ENCODE data around the gene ARHGAP24. TPM values are rescaled to one million over a fixed set of nuclear protein-coding genes. Genes with fewer than 3 reads are reported as not detected.
A peak's percentile ranks its signal among the peaks of the same experiment; 100 is the strongest.
"Not testable (repeated sequence)": the region's sequence is repeated elsewhere in the genome, so short reads cannot be mapped to it uniquely, and the experiment has no call there.

The ARHGAP24 gene
- total RNA-seq, 1 experiment from 2014 or later = 1.5 TPM

- Histone ChIP-seq H3K27me3 (no peaks in the 10 kb centered on the region), H3K4me3 (no peak overlapping the region), H3K9me3 (no peaks in the 10 kb centered on the region), H3K36me3 (no peaks in the 10 kb centered on the region)
- no peak for DNase-seq
Observed at GRCh38 chr4:85650908-85651307, 176.0 kb downstream of the ARHGAP24 start.

GRCh38 chr4:85656759-85657505 lies 182.0 kb downstream of the ARHGAP24 start:
- H3K9me3 ChIP-seq = no peaks in the 10 kb centered on the region
- DNase-seq = no peak
- H3K36me3 ChIP-seq = no peaks in the 10 kb centered on the region
- no peak overlapping the region for H3K4me3 ChIP-seq
- no peaks in the 10 kb centered on the region for H3K27me3 ChIP-seq

GRCh38 chr4:85658766-85659439 lies 184.0 kb downstream of the ARHGAP24 start:
- H3K36me3 ChIP-seq = no peaks in the 10 kb centered on the region
- DNase-seq = no peak
- H3K9me3 ChIP-seq = no peaks in the 10 kb centered on the region
- H3K27me3 ChIP-seq = no peaks in the 10 kb centered on the region
- H3K4me3 ChIP-seq = no peak overlapping the region

- no peaks in the 10 kb centered on the region for H3K36me3 ChIP-seq
Observed at GRCh38 chr4:85659610-85660218, 184.8 kb downstream of the ARHGAP24 start.

GRCh38 chr4:85666625-85667024 lies 191.7 kb downstream of the ARHGAP24 start:
- not testable (repeated sequence) for H3K36me3 ChIP-seq, DNase-seq, H3K27me3 ChIP-seq, H3K9me3 ChIP-seq, H3K4me3 ChIP-seq

More at GRCh38 chr4:85659610-85660218, 184.8 kb downstream of the ARHGAP24 start:
- Histone ChIP-seq H3K9me3 (no peaks in the 10 kb centered on the region), H3K4me3 (no peak overlapping the region), H3K27me3 (no peaks in the 10 kb centered on the region)
- DNase-seq = no peak

- Histone ChIP-seq H3K36me3 (no peaks in the 10 kb centered on the region), H3K9me3 (no peaks in the 10 kb centered on the region), H3K27me3 (no peaks in the 10 kb centered on the region), H3K4me3 (no peak overlapping the region)
- no peak for DNase-seq
Observed at GRCh38 chr4:85669204-85669603, 194.3 kb downstream of the ARHGAP24 start.

- Histone ChIP-seq H3K9me3 (no peaks in the 10 kb centered on the region), H3K27me3 (no peaks in the 10 kb centered on the region), H3K36me3 (no peaks in the 10 kb centered on the region), H3K4me3 (no peak overlapping the region)
- no peak for DNase-seq
Observed at GRCh38 chr4:85669992-85670548, 195.1 kb downstream of the ARHGAP24 start.

- no peak for DNase-seq
- Histone ChIP-seq H3K4me3 (no peak overlapping the region), H3K36me3 (no peaks in the 10 kb centered on the region), H3K27me3 (no peaks in the 10 kb centered on the region), H3K9me3 (no peaks in the 10 kb centered on the region)
Observed at GRCh38 chr4:85671120-85671519, 196.2 kb downstream of the ARHGAP24 start.

GRCh38 chr4:85672116-85672515 lies 197.2 kb downstream of the ARHGAP24 start:
- Histone ChIP-seq H3K9me3 (no peaks in the 10 kb centered on the region), H3K27me3 (no peaks in the 10 kb centered on the region), H3K4me3 (no peak overlapping the region), H3K36me3 (no peaks in the 10 kb centered on the region)
- DNase-seq = no peak

GRCh38 chr4:85672959-85673358 lies 198.0 kb downstream of the ARHGAP24 start:
- no peak for DNase-seq
- Histone ChIP-seq H3K4me3 (no peak overlapping the region), H3K27me3 (no peaks in the 10 kb centered on the region), H3K36me3 (no peaks in the 10 kb centered on the region), H3K9me3 (no peaks in the 10 kb centered on the region)

GRCh38 chr4:85673540-85673939 lies 198.6 kb downstream of the ARHGAP24 start:
- H3K36me3 ChIP-seq = no peaks in the 10 kb centered on the region

GRCh38 chr4:85675076-85676049 lies 200.4 kb downstream of the ARHGAP24 start:
- Histone ChIP-seq H3K4me3 (no peak overlapping the region), H3K36me3 (no peaks in the 10 kb centered on the region), H3K27me3 (no peaks in the 10 kb centered on the region), H3K9me3 (no peaks in the 10 kb centered on the region; the same call in 1 of the 2 replicates)
- DNase-seq = no peak

More at GRCh38 chr4:85673540-85673939, 198.6 kb downstream of the ARHGAP24 start:
- Histone ChIP-seq H3K4me3 (no peak overlapping the region), H3K9me3 (no peaks in the 10 kb centered on the region; the same call in 1 of the 2 replicates), H3K27me3 (no peaks in the 10 kb centered on the region)
- no peak for DNase-seq

GRCh38 chr4:85676050-85676425 lies 201.1 kb downstream of the ARHGAP24 start:
- Histone ChIP-seq H3K9me3 (no peaks in the 10 kb centered on the region; the same call in 1 of the 2 replicates), H3K27me3 (no peaks in the 10 kb centered on the region), H3K4me3 (no peak overlapping the region), H3K36me3 (no peaks in the 10 kb centered on the region)
- no peak for DNase-seq

GRCh38 chr4:85676850-85677590 lies 202.1 kb downstream of the ARHGAP24 start:
- no peaks in the 10 kb centered on the region for H3K27me3 ChIP-seq
- H3K36me3 ChIP-seq = no peaks in the 10 kb centered on the region
- H3K4me3 ChIP-seq = no peak overlapping the region
- DNase-seq = no peak
- H3K9me3 ChIP-seq = no peaks in the 10 kb centered on the region; the same call in 1 of the 2 replicates

- no peaks in the 10 kb centered on the region for H3K36me3 ChIP-seq
- DNase-seq = peak; percentile 79
- H3K27me3 ChIP-seq = no peaks in the 10 kb centered on the region
- H3K9me3 ChIP-seq = no peaks in the 10 kb centered on the region; the same call in 1 of the 2 replicates
- H3K4me3 ChIP-seq = no peak overlapping the region
Observed at GRCh38 chr4:85681221-85681657, 206.3 kb downstream of the ARHGAP24 start.

Measured in MG63 (cell line).